ENCODE results near the gene JAKMIP1.

DNA sequence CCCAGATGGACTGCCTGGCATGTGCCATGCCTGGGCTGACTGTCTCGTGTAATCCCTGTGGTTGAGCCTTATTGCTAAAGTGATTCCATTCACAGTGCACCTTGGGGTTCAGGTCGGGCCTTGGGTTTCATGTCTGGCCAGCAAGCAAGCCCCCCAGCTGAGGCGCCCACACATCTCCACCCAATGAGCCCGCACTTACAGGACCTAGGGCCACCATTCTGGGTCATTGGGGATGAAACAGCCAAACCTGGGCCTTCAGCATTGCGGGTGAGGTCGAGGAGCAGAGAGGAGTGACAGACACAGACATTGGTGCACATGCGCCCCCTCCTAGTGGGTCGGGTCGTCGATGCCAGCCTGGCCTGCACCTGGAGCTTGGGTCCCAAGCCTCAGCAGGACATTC, 48.0 kb upstream of the JAKMIP1 start:
- TF ChIP-seq, protein P1, sequence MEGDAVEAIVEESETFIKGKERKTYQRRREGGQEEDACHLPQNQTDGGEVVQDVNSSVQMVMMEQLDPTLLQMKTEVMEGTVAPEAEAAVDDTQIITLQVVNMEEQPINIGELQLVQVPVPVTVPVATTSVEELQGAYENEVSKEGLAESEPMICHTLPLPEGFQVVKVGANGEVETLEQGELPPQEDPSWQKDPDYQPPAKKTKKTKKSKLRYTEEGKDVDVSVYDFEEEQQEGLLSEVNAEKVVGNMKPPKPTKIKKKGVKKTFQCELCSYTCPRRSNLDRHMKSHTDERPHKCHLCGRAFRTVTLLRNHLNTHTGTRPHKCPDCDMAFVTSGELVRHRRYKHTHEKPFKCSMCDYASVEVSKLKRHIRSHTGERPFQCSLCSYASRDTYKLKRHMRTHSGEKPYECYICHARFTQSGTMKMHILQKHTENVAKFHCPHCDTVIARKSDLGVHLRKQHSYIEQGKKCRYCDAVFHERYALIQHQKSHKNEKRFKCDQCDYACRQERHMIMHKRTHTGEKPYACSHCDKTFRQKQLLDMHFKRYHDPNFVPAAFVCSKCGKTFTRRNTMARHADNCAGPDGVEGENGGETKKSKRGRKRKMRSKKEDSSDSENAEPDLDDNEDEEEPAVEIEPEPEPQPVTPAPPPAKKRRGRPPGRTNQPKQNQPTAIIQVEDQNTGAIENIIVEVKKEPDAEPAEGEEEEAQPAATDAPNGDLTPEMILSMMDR (IDR thresholded peaks at IDR 0.05), result no peak
- TF ChIP-seq EZH2 (IDR thresholded peaks at IDR 0.05; ENCODE audit: borderline replicate concordance, insufficient read depth, low read depth, low read length, poor library complexity, severe bottlenecking), result no peak
